HG03354 (cell line): ENCODE measurements around the gene BAHCC1.
"Not testable (repeated sequence)": the region's sequence is repeated elsewhere in the genome, so short reads cannot be mapped to it uniquely, and the experiment has no call there.

Source experiments
- ATAC-seq: cut with Tn5 transposase; IDR thresholded peaks from one replicate; pipeline ENCODE4 v1.9.1; 2021; ENCODE audit warnings: mild to moderate bottlenecking; ENCODE audit not compliant: unreplicated experiment, poor library complexity, severe bottlenecking

The BAHCC1 gene

DNA sequence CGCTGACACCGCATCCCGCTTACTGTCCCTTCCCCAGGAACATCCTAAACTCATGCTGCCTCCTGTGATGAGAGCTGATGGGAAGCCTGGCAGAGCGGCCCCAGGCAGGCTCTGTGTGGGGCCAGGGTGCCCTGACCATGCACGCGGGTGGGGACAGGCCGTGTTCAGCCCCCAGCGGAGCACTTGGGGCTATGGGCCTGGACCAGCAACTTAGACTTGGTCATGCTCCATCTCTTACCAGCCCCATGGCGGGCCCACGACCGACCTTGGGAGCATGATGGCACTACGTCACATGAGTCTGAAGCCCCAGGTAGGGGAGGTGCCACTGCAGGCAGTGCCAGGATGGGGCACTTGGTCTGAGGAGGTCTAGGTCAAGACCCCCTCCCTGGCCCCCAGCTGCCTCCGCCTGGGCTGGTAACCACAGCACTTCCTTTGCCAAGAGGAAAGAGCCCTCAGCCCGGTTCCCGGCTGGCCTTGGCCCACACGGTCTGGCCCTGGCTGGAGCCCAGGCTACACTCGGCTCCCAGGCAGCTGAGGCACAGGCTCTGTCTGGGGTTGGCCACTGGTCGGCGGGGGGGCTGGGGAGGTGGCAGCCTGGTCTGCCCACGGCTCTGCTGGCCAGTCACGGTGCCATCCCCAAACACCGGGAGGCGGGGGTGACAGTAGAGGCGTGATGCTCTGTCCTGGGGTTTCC lies 25.7 kb downstream of the BAHCC1 start:
- no peak for ATAC-seq

- no peak for ATAC-seq
These were observed 27.8 kb downstream of the BAHCC1 start for GRCh38 chr17:81422776-81423697.

GRCh38 chr17:81423698-81424071 lies 28.4 kb downstream of the BAHCC1 start:
- no peak for ATAC-seq

DNA sequence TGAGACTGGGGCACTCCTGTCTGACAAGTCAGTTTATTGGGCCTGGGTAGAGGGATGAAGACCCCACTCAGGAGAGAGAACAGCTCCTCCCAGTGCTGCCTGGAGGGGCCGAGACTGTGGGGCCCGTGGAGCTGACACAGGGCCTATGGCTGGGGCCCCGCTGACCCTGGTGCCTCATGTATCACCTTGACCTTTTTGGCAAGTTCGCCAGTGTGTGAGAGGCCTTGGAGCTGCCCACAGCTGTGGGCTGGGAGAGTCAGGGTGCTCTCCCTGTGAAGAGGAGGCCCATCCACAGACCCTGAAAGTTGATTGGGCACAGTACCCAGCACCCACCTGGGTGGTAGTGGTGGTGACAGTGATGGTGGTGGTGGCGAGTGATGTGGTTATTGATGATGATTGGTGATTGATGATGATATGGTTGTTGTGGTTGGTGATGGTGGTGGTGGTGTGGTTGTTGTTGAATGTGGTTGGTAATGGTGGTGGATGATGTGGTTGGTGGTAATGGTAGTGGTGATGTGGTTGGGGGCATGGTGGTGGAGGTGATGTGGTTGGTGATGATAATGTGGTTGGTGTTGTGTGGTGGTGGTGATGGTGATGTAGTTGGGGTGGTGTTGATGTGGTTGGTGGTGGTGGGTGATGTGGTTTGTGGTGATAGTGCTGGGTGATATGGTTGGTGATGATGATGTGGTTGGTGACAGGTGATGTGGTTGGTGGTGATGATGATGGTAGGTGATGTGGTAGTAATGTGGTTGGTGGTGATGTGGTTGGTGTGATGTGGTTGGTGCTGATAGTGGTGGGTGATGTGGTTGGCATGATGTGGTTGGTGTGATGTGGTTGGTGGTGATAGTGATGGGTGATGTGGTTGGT lies 29.1 kb downstream of the BAHCC1 start:
- no peak for ATAC-seq

DNA sequence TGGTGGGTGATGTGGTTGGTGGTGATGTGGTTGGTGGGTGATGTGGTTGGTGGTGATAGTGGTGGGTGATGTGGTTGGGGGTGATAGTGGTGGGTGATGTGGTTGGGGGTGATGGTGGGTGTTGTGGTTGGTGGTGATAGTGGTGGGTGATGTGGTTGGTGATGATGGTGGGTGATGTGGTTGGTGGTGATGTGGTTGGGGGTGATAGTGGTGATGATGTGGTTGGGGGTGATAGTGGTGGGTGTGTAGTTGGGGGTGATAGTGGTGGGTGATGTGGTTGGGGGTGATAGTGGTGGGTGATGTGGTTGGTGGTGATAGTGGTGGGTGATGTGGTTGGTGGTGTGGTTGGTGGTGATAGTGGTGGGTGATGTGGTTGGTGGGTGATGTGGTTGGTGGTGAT lies 29.8 kb downstream of the BAHCC1 start:
- ATAC-seq, result not testable (repeated sequence)

DNA sequence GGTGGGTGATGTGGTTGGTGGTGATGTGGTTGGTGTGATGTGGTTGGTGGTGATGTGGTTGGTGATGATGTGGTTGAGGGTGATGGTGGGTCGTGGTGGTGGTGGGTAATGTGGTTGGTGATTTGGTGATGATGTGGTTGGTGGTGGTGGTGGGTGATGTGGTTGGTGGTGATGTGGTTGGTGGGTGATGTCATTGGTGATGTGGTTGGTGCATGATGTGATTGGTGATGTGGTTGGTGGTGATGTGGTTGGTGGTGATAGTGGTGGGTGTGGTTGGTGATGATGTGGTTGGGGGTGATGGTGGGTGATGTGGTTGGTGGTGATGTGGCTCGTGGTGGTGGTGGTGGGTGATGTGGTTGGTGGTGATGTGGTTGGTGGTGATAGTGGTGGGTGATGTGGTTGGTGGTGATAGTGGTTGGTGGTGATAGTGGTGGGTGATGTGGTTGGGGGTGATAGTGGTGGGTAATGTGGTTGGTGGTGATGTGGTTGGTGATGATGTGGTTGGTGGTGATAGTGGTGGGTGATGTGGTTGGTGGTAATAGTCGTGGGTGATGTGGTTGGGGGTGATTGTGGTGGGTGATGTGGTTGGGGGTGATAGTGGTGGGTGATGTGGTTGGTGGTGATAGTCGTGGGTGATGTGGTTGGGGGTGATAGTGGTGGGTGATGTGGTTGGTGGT lies 30.6 kb downstream of the BAHCC1 start:
- ATAC-seq, result not testable (repeated sequence)

GRCh38 chr17:81426393-81427172 lies 31.3 kb downstream of the BAHCC1 start:
- ATAC-seq, result no peak

DNA sequence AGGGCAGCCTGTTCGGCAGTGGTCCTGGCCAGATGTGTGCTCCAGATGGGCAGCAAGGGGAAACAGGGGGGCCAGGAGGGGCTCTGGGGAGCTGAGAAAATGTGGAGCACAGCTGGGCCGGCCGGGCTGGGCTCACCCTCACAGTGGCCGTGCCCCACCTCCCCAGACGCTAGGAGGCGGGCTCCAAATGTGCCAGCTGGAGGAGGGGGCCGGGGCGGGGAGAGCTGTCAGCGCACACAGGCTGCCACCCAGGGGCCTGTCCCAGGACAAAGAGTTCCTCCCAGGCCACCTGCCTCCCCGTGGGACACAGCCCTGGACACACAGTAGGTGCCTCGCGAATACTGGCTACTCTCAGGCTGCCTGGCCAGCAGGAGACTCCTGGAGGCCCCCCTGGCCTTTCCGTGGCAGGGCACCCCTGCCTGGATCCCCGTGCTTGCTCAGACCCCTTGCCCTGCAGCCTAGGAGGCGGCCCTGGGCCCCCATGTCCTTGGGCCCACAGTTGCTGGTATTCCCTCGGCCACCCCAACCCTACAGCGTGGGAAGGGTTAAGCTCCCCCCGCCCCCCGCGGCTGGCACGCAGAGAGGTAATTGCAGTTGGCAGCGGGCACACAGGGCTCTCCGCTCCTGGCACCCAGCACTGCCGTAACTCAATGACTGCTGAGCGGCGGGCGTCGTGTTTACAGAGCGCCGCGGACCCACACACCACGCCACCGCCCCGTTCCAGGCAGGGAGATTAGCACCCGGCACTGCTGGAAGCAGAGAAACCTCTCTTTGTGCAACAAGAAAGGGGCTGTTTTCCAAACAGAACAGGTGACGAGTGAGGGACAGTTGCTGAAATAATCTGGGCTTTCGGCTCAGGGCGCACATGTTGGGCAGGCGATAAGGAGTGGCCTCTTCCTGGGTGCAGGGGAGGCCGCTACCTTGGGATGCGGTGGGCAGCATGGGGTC lies 32.2 kb downstream of the BAHCC1 start:
- ATAC-seq, result no peak

GRCh38 chr17:81428121-81428515 lies 32.9 kb downstream of the BAHCC1 start:
- no peak for ATAC-seq

DNA sequence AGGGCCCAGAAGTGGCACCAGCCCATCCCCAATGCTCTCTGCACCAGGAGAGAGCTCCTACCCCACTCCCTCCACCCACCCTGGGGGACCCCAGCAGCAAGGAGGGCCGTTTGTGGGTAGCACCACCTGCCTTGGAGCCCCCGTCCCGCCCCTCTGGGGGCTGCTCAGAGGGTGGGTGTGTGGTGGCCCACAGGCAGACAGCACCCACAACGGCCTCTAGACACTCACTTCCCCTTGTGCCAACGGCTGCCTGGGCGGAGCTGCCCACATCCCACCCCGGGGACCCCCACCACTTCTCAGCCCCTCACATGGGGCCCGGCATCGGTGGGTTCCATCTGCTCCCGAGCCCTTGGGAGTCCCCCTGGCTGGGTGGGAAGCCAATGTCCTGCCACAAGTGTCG lies 33.3 kb downstream of the BAHCC1 start:
- ATAC-seq, result no peak

DNA sequence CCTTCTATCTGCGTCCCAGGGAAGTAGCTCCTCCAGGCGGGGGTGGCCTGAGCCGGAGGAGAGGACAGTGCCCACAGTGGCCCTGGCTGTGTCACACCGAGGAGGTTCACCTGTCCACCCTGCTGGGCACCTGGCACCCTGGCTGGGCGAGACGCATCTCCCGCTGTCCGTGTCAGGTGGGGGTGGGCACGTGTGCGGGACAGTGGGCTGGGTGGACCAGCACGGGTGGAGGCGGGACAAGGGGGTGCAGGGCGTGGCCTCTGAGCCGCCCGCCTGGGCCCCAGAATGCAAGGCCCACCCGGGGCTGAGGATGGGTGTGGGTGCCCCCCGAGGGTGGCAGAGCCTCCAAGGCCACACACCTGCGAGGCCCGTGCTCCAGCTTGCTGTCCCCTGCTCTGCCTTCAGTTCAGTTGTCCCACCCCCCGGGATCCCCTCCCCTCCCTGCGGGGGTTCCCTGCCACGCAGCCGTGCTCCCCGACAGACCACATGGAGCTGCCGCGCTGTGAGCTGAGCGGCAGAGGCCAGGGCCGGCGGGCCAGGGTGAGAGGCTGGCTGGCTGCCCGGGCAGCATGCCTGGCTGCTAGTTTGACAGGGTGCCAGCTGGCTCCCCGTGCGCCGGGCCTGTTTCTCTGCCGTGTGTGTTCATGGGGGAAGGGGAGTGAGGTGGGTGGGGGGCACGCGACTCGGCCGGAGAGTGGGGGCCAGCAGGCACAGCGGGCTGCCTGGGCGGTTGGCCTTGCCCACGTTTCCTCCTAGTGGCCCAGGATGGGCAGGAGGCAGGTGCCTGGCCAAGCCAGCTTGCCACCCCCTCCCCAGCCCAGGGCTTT lies 33.9 kb downstream of the BAHCC1 start:
- ATAC-seq, result no peak

GRCh38 chr17:81429821-81430551 lies 34.7 kb downstream of the BAHCC1 start:
- ATAC-seq, result no peak

DNA sequence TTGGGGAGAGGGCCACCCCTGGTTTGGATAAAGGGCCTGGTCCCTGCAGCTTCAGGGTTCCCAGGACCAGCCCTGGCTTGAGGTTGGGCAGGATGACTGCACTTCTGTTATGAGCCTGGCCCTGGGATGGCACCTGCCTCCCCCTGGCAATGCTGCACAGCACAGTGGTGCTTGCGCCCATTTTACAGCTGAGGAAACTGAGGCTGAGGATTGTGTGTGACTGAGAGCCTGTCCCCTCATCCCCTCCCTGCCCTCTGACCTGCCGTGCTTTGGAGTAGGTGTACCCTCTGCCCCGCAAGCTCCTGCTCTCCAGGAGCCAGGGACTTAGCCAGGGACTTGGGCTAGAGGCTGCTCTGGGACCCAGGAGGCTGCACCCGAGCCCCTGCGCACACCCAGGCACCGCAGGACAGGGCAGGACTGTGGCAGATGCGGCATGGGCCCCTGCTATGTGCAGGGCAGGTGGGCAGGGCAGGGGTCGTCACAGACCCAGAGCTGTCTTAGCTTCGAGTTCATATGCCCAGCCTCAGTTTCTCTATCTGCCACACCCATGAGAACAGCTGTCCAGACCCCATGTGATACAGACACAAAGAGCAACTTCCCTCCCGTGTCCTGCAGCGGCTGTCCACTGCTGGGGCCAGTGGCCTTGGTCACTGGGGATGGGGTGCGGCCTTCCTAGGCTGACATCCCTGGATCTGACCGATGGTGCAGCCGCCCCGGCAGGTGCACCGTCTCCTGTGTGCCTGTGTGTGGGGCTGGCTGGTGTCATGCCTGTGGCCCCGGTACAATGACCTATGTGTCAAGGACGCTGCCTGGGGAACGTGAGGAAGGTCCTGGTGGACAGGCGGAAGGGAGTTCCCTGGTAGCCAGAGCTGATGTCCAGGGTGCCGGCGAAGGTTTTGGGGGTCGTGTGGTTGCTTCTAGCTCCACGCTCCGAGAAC lies 36.6 kb downstream of the BAHCC1 start:
- ATAC-seq, result no peak

GRCh38 chr17:81432941-81433340 lies 37.7 kb downstream of the BAHCC1 start:
- ATAC-seq, result no peak

DNA sequence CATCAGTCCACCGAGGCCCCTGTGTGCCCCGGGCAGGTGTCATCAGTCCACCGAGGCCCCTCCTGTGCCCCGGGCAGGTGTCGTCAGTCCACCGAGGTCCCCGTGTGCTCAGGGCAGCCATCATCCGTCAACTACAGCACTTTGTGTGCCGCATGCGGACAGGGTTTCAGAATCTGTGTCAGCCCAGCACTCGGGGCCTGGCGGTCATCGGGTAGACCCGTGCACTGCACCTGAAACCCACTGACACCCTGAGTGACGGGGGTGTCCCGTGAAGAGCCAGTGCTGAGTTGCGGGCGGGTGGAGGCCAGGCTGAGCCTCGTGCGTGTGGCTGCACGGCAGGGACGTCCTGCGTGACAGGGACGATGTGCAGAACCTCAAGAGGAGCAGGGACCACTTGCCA lies 38.4 kb downstream of the BAHCC1 start:
- no peak for ATAC-seq
